ENCODE data around the gene NAP1L1.

Gene NAP1L1, protein sequence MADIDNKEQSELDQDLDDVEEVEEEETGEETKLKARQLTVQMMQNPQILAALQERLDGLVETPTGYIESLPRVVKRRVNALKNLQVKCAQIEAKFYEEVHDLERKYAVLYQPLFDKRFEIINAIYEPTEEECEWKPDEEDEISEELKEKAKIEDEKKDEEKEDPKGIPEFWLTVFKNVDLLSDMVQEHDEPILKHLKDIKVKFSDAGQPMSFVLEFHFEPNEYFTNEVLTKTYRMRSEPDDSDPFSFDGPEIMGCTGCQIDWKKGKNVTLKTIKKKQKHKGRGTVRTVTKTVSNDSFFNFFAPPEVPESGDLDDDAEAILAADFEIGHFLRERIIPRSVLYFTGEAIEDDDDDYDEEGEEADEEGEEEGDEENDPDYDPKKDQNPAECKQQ

DNA sequence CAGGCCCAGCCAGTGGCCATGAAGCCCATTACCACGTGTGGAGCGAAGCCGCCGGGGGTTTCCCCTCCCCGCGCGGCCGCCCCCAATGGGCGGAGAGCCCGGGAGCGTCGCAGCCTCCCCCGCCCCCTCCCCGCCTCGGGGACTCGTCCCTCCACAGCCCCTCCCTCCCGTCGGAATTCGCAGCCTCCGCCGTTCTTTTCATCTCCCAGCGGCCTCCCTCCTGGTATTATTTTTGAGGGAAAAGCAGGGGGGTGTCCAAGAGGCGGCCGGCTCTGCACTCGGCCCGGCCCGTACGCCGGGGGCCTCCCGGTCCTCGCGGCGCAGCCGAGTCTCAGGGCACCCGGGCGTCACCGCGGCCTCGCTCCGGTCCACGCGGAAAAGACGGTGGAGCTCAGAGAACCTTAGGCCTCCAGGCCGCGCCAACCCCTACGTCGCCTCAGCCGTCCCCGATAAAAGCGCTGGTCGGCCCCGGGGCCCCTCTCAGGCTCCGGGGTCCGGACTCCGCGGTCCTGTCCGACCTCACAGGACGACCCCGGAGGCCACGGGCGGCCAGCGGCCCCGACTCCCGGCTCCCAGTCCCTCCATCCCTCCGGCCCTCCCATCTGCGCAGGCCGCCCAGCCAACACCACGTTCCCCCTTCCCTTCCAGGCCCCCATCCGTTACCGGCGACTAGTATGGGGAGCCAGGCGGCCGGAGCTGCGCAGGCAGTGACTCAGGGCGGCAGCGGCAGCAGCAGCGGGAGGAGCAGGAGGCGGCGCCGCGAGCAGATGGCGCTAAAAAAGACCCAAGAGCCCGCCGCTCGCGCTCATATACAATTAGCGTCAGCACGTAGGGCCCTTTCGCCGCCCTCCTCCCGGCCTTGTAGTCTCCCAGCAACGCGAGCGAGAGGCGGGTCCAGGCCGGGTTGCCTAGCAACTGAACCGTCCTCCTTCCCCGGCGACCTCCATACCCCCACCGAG, at the start of gene NAP1L1:
TSS of gene NAP1L1 (minus strand) at position 782 of the 959 bp plus-strand sequence. CDS start 10,466 bp downstream, outside the sequence.
- DNase-seq (ENCODE audit: low read depth), result peak; percentile 90

DNA sequence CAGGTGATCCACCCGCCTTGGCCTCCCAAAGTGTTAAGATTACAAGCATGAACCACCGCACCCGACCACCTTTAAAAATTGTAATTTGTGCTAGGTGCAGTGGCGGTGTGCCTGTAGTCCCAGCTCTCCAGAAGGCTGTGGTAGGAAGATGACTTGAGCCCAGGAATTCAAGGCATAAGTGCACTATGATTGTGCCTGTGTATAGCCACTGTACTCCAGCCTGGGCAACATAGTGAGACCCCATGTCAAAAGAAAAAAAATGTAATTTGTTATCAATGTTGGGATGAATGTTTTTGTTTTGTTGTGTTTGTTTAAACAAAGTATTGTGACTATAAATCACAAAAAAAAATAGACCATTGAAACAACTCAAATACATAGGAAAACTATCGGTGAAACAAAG, 43.1 kb upstream of the NAP1L1 start:
- DNase-seq (ENCODE audit: low read depth), result no peak

DNA sequence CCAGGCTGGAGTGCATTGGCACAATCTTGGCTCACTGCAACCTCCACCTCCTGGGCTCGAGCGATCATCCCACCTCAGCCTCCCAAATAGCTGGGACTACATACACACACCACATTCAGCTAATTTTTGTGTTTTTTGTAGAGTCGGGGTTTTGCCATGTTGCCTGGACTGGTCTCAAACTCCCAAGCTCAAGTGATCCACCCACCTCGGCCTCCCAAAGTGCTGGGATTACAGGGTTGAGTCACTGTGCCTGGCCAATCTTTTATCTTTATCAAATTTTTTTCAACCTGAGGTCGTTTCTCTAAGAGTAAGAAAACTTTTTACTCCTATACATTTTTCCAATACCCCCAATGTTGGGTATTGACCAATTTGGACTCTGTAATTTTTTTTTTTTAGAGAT, 40.0 kb upstream of the NAP1L1 start:
- DNase-seq (ENCODE audit: low read depth), result peak; percentile 8

DNA sequence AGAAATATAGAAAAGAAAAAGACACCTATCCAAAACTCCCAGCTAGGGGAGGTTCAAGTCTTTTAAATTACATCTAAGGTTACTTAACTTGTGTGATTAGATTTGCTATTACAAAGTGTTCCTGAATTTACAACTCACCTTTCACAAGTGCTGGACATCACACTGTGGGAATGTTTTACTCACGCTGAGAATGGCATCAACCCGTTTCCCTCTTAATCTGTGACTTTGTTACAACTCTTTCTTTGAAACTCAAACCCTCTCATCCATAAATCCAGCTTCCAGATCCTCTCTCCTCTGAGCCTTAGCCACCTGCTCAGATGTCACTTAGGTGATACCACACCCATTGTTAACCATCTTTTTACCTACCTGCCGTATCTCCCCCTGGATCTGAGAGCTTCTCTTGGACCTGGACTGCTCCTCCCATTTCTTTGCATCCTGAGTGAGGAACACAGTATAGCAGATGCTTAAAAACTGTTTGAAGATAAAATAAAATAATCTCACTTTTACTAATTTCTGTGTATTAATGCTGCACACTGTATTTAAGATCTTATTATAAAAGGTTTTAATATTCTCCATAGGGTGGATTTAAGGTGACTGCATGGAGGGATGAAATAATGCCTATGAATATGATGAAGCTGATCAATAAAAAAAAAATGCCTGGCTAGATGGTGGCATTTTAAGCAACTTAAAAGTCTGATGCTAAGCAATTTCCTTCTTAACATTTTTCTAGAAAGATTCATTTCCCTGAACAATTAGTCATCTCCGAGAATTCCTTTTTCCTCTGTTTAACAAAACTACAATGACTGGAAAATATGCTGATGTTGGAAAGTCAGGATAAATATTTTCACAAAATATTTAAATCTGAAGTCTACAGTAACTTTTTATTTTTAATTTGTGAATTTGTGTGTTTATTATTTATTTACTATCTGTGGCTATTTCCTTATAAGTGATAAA, 39.1 kb upstream of the NAP1L1 start:
- DNase-seq (ENCODE audit: low read depth), result peak; percentile 68

DNA sequence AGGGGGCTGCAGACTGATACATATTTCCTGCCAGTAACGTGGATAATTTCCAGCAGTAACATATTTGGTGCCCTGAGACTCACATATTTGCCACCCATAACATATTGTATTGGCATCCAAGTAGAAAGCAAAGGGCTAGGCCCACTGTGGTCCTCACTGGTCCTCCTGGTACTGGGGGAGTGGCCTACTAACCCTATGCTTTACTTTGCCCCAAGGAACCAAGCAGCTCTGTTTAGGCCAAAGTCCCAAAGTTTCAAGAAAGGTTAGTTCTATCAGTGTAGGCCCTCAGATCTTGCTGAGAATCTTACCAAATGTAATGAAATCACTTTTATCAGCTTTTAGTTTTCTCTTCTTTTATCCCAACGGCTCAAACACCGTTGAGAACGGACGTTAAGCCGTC, 35.4 kb upstream of the NAP1L1 start:
- DNase-seq (ENCODE audit: low read depth), result no peak

DNA sequence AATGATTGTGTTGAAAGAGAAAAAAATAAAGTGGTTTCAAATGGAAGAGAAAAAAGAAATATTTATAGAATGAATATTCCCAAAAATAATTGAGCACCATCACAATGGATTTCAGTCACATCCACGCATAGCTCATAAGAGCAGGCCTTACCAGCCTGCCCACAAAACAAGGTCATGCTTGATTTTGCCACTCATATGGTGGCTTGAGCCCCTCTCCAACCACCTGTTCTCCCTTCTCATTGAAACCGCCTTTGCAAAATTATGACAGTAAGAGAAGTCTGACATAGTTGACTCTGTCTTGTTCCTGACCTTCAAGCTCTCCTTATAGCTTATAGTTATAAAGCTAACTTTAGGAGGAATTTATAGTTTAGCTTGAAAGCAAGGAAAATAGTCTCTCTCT, 33.3 kb upstream of the NAP1L1 start:
- DNase-seq (ENCODE audit: low read depth), result no peak

DNA sequence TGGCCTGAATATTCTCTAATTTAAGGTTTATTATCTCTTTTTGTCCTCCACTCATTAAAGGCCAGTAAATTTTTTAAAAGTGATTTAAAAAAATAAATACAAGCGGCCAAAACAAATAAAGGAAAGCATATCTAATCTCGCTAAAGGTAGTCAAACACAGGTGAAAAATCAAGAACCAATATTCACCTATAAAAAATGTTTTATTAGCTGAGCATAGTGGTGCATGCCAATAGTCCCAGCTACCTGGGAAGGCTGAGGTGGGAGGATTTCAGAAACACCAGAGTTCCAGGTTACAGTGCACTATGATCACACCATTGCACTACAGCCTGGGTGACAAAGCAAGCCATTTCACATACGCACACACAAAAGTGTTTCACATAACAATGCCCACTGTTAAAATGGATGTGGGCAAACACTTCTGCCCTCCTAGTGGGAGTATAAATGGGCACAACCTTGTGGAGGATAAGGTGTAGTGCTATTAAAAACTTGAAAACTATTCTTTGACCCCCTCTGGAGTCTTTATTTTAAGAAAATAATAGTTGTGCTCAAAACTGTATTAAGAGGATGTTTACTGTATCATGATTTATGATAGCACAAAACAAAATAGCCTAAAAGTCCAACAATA, 32.7 kb upstream of the NAP1L1 start:
- DNase-seq (ENCODE audit: low read depth), result no peak

DNA sequence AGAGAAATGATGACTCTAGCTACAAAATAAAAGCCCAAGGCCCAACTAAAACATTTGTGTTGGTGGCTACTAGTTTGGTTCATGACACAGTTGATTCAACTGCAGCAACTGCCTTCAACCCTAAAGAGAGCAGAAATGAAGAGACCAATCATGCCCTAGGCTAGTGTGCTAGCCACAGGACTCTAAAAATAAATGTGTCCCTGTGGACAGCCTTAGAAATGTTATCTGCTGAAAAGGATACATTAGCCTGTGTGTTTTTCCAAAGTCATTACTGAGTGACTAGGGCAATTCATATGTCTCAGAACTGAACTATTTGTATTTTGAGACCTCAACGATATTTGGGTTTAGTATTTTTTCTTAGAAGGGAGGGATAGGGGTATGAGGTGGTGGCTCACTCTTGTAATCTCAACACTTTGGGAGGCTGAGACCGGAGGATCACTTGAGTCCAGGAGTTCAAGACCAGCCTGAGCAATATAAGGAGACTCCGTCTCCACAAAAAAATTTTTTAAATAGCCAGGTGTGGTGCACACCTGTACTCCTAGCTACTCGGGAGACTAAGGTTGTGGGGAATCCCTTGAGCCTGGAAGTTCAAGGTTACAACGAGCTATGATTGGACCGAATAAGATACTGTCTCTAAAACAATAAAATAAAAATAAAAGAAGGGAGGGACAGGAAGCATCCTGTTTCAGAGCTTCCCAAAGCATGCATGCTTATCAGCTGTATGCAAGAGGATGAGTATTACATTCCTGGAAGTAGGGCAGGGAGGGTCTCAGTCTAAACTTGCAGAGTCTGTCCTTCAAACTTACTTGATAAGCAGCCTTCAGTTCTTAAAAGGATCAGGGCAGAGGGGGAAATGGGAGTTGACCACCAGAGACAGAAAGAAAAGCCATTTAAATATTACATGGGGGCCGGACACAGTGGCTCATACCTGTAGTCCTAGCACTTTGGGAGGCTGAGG, 29.6 kb upstream of the NAP1L1 start:
- DNase-seq (ENCODE audit: low read depth), result no peak

DNA sequence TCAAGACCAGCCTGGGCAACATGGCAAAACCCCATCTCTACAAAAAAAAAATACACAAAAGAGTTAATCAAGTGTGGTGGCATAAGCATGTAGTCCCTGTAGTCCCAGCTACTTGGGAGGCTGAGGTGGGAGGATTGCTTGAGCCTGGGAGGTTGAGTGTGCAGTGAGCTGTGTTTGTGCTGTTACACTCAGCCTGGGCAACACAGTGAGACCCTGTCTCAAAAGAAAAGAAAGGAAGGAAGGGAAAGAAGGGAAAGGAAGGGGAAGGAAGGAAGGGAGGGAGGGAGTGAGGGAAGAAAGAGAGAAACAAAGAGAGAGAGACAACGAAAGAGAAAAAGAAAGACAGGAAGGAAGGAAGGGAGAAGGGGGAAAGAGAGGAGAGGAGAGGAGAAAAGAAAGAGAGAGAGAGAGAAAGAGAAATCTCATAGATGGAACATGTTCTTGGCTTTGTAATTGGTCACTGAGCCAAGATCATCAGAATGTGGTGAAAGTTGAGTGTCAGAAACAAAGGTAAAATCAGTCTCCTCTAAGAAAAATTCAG, 26.8 kb upstream of the NAP1L1 start:
- no peak for DNase-seq (ENCODE audit: low read depth)

DNA sequence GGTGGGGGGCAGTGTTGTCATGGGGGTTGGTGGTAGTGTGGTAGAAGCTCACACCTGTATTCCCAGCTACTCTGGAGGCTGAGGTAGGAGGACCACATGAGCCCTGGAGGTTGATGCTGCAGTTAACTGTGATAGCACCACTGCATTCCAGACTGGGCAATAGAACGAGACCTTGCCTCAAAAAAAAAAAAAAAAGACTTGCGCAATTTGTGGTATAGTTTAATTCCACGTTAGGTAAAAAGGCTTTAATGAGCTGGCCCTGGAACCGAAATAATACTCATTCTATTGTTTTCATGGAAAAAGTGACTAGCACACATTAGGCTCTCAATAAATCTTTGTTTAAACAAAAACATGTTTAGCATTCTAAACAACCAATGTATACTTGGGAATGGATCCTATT, 25.4 kb upstream of the NAP1L1 start:
- no peak for DNase-seq (ENCODE audit: low read depth)

DNA sequence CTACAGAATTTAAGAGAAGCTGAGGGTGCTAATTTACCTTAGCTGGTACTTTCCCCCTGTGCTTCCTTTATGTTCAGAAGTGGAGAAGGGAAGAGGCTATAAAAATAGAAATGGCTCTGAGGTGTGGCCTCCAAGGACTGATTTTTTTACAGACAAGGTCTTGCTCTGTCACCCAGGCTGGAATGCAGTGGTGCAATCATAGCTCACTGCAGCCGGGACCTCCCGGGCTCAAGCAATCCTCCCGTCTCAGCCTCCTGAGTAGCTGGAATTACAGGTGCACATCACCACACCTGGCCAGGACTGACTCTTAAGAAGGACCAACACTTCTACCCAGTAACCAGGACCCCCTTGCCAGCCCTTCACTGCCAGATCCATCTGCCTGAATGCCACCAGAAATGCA, 23.9 kb upstream of the NAP1L1 start:
- DNase-seq (ENCODE audit: low read depth), result no peak

DNA sequence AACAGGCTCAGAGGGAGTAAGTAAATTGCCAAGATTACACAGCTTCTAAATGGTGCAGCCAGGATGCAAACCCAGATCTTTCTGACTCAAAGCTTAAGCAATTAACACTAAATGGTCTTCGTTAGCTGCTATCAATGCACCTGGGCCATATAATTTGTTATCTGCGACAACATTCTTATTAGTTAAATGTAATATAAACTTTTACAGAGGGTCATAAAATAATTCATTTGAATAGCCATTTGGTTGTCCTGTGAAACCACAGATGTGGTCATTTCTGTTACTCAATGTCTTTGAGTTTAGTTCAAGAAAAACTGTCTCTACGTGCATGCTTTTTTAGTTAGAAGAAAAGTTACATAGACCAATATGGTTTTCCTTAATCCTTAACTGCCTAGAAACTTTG, 22.1 kb upstream of the NAP1L1 start:
- no peak for DNase-seq (ENCODE audit: low read depth)

DNA sequence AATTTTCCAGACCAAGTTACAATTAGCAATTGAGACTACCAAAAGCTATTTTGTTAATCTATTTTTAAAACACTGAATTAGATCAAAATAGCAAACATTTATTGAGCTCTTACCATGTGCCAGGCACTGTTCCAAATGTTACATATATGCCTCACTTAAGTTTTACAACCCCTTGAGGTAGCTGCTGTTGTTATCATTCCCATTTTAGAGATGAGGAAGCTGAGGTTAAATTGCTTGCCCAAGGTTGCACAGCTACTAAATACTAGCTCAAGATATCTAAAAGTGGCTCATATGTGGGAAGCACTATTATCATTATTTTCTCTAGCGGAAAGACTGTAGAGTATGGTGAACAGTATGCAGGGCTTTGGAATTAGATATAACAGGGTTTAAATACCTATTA, 19.5 kb upstream of the NAP1L1 start:
- DNase-seq (ENCODE audit: low read depth), result no peak

DNA sequence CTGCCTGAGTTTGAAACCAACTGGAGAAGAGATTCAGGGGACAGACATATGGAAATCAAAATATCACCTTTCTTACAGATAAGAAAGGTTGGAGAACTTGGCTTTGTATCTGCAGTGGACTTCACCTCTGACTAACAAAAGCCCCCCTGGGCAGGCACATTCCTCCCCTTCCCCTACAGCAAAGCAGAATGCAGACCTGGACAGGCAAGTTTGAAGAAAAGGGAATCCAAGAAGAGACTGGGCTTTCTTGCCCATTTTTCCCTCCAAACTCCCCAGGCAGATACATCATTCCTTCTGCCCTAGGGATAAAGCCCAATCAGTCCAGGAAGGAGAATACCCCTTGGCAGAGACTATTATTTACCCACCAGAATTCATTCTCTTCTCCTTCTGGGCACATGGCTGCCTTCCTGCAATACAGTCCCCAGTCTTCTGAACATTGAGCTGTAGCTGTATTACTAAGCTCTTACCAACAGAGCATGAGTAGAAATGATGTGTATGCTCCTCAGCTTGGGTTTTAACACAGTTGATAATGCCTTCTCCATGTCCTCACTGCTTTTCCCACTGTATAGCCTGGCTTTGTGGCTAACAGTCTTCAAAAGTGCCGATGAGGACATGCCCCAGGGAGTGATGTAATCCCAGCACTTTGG, 17.4 kb upstream of the NAP1L1 start:
- no peak for DNase-seq (ENCODE audit: low read depth)

DNA sequence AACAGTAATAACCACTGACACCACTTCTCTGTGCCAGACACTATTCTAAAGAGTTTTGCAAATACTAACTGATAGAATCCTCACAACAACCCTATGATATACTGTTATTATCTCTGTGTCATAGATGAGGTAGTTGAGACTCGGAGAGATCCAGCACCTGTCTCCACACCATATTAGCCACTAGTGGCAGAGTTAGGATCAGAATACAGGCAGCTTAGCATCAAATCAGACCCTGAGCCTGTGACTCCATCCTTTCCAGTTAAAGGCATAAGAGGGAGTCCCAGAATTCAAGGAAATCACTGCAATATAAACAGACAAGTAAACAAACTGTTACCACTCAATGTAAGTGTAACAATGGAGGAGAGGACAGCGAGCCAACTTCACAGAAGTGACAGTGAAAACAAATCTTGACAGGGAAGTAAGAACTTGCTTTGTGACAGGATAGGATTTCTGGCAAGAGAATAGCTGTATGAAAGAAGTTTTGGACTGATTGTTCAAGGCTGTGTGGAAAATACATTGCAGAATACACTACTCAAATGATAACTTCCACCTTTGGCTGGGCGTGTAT, 11.7 kb upstream of the NAP1L1 start:
- DNase-seq (ENCODE audit: low read depth), result no peak

DNA sequence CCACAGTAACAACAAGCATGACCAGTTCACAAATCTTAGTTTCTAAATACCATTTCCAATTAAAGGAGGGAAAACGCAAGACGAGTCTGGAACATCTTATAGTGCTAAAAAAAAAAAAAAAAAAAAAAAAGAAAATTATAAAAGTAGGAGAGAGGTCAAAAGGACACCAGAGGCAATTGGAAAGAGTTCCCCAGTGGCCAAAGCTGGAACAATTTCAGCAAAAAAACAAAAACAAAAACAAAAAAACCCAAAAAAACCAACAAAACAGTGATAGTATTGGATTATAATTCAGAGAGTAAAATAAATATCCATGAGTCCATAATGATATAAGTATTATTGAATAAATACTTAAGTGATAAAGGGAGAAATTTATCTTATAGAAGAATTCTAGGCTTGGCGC, 10.3 kb upstream of the NAP1L1 start:
- DNase-seq (ENCODE audit: low read depth), result no peak

DNA sequence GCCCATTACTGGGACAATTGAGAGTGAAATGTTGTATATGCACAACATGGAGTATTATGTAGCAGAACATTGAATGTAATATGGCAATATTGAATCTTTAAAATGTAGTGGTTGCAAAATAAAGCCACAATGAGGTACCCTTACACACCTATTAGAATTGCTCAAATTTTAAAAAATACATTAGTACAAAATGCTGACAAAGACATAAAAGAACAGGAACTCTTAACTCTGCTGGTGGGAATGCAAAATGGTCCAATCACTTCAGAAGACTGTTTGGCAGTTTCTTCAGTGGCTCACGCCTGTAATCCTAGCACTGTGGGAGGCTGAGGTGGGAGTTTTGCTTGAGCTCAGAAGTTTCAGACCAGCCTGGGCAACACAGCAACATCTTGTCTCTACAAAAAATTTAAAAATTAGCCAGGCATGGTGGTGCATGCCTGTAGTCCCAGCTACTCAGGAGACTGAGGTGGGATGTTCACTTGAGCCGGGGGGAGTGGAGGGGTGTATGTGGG, 6.8 kb upstream of the NAP1L1 start:
- no peak for DNase-seq (ENCODE audit: low read depth)

DNA sequence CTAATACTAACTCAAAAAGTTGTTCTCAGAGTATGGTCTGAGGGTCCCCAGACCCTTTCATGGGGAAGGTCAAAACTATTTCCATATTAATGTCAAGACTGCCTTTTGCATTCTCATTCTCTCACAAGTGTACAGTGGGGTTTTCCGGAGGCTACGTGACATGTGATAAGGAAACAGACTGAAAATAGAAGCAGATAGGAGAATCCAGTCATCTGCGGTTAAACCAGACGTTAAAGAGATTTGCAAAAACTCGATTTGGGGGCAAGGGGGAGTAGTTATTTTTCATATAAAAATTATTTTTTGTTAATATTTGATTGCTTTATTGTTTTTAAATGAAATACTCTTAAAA, 1.0 kb upstream of the NAP1L1 start:
- no peak for DNase-seq (ENCODE audit: low read depth)

All from HS-5 (cell line).